GM12891 (cell line): ENCODE measurements around the gene FAM209B.

Experiments
- POLR2A ChIP-seq: IDR thresholded peaks from 2 replicates; pipeline ENCODE4 v1.6.1; 2011; ENCODE audit warnings: low read depth, low read length, control low read depth
- POLR2AphosphoS5 ChIP-seq: IDR thresholded peaks from 2 replicates; pipeline ENCODE4 v1.6.1; 2011; ENCODE audit warnings: low read depth, low read length, control low read depth

DNA sequence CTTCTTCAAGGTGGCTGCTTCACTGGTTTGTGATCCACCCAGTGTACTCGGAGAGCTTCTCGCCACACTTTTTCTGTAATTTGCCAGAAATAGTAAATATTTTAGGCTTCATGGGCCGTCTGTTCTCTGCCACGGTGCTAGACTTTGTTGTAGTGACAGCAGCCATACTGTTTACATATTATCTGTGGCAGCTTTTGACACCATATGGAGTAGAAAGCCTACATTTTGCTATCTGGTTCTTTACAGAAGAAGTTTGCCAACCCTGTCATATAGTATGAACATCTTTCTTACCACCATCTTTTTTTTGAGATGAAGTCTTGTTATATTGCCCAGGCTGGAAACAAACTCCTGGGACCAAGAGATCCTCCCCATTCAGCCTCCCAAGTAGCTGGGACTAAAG, 32.5 kb downstream of the FAM209B start:
- TF ChIP-seq POLR2AphosphoS5: no peak
- no peak for TF ChIP-seq POLR2A
